DND-41 (cell line): ENCODE data around the gene HSF2BP.
A peak's percentile ranks its signal among the peaks of the same experiment; 100 is the strongest.
"Not testable (repeated sequence)": the region's sequence is repeated elsewhere in the genome, so short reads cannot be mapped to it uniquely, and the experiment has no call there.

Experiments
- ATAC-seq: fragments of 200-7000 bp; cut with Tn5 transposase; 3 replicates; pipeline ENCODE4 v1.9.1; 2021; ENCODE audit warnings: low read depth; ENCODE audit not compliant: insufficient read depth
- DNase-seq: peaks from one replicate; pipeline ENCODE4 v3.0.0-alpha.2; 2020
- H2AFZ ChIP-seq: 2 replicates; pipeline ENCODE4 v1.6.0; 2012; ENCODE audit warnings: low read depth, low read length
- H3K27ac ChIP-seq: 2 replicates; pipeline ENCODE4 v1.5.1; 2012; ENCODE audit warnings: low read length, inconsistent platforms
- H3K27me3 ChIP-seq: fragments of 200-600 bp; sonication (generic); 2 replicates; pipeline ENCODE4 v1.6.0; 2012; ENCODE audit warnings: low read length, mild to moderate bottlenecking, inconsistent platforms; ENCODE audit not compliant: insufficient read depth, poor library complexity
- H3K36me3 ChIP-seq: 2 replicates; pipeline ENCODE4 v1.5.1; 2012; ENCODE audit warnings: low read length, inconsistent platforms; ENCODE audit not compliant: insufficient read depth
- H3K4me1 ChIP-seq: 2 replicates; pipeline ENCODE4 v1.5.1; 2012; ENCODE audit warnings: mild to moderate bottlenecking, low read length; ENCODE audit not compliant: insufficient read depth
- H3K4me2 ChIP-seq: 2 replicates; pipeline ENCODE4 v1.6.0; 2012; ENCODE audit warnings: mild to moderate bottlenecking, moderate library complexity, low read length, inconsistent platforms; ENCODE audit not compliant: insufficient read depth
- H3K4me3 ChIP-seq, 2 experiments: fragments of 200-600 bp in 1 of 2; shearing (Covaris generic) in 1 of 2; 2 replicates each; pipeline ENCODE4 v1.5.1; 2012 to 2016; ENCODE audit warnings: inconsistent platforms in 2 of 2, low read length in 2 of 2, mild to moderate bottlenecking in 2 of 2, low read depth in 1 of 2, moderate library complexity in 1 of 2
- H3K79me2 ChIP-seq: 2 replicates; pipeline ENCODE4 v1.6.0; 2012; ENCODE audit warnings: low read length, inconsistent platforms; ENCODE audit not compliant: insufficient read depth
- H3K9ac ChIP-seq: 2 replicates; pipeline ENCODE4 v1.6.0; 2012; ENCODE audit warnings: low read depth, mild to moderate bottlenecking, inconsistent platforms, low read length, moderate library complexity
- H3K9me3 ChIP-seq: 2 replicates; pipeline ENCODE4 v1.5.1; 2012; ENCODE audit warnings: low read length, moderate library complexity, mild to moderate bottlenecking, inconsistent platforms; ENCODE audit not compliant: insufficient read depth, severe bottlenecking
- H4K20me1 ChIP-seq: 2 replicates; pipeline ENCODE4 v1.6.0; 2012; ENCODE audit warnings: low read length; ENCODE audit not compliant: insufficient read depth

The HSF2BP gene

GRCh38 chr21:43516295-43516847, 142.9 kb downstream of the HSF2BP start:
- not testable (repeated sequence) for ATAC-seq

DNA sequence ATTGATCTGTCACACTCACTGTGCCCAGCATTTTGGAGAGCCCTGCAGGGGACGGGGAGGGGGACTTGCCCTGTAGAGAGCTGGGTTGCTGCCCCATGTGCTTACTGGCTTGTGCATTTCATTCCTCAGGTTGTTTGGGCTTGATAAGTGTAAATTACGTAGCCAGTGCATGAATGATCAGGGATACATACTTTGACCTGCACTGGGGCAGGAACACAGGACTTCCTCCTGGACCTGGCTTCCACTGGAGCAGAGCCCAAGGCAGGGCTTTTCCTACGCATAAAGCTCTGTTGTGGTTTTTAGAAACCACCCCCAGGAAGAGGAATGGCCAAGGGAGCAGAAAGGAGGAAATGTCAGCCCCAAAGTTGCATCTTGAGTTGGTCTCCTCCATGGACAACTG, 144.5 kb downstream of the HSF2BP start:
- not testable (repeated sequence) for ATAC-seq, H2AFZ ChIP-seq

More at GRCh38 chr21:43516295-43516847, 142.9 kb downstream of the HSF2BP start:
- not testable (repeated sequence) for DNase-seq, H3K9ac ChIP-seq, H3K9me3 ChIP-seq, H3K79me2 ChIP-seq, H2AFZ ChIP-seq, H3K4me1 ChIP-seq, H3K4me2 ChIP-seq, H4K20me1 ChIP-seq, H3K27ac ChIP-seq, H3K36me3 ChIP-seq, H3K4me3 ChIP-seq, H3K27me3 ChIP-seq

GRCh38 chr21:43513023-43513422, 146.3 kb downstream of the HSF2BP start:
- H4K20me1 ChIP-seq, H3K4me3 ChIP-seq, H3K9ac ChIP-seq, H3K4me1 ChIP-seq, H2AFZ ChIP-seq, H3K9me3 ChIP-seq, ATAC-seq, DNase-seq, H3K79me2 ChIP-seq, H3K4me2 ChIP-seq, H3K27me3 ChIP-seq, H3K27ac ChIP-seq, H3K36me3 ChIP-seq: not testable (repeated sequence)

More for the DNA sequence above, 144.5 kb downstream of the HSF2BP start:
- not testable (repeated sequence) for H4K20me1 ChIP-seq, DNase-seq, H3K9me3 ChIP-seq, H3K9ac ChIP-seq, H3K27ac ChIP-seq, H3K4me1 ChIP-seq, H3K36me3 ChIP-seq, H3K4me2 ChIP-seq, H3K4me3 ChIP-seq, H3K27me3 ChIP-seq, H3K79me2 ChIP-seq

- H3K27me3 ChIP-seq, H3K79me2 ChIP-seq, ATAC-seq, H3K36me3 ChIP-seq, H3K9ac ChIP-seq, H2AFZ ChIP-seq, H3K4me2 ChIP-seq, H3K4me3 ChIP-seq, H3K9me3 ChIP-seq, H3K27ac ChIP-seq, H4K20me1 ChIP-seq, H3K4me1 ChIP-seq, DNase-seq: not testable (repeated sequence)
Observed at GRCh38 chr21:43511209-43511608, 148.1 kb downstream of the HSF2BP start.

GRCh38 chr21:43510669-43511068, 148.6 kb downstream of the HSF2BP start:
- not testable (repeated sequence) for H3K9me3 ChIP-seq, H3K4me2 ChIP-seq, H4K20me1 ChIP-seq, H2AFZ ChIP-seq, ATAC-seq, H3K36me3 ChIP-seq, H3K27ac ChIP-seq, H3K4me1 ChIP-seq, H3K4me3 ChIP-seq, H3K9ac ChIP-seq, DNase-seq, H3K27me3 ChIP-seq, H3K79me2 ChIP-seq

GRCh38 chr21:43503892-43504291, 155.4 kb downstream of the HSF2BP start:
- H3K9me3 ChIP-seq, H3K4me1 ChIP-seq, H3K36me3 ChIP-seq, H4K20me1 ChIP-seq, DNase-seq, H2AFZ ChIP-seq, H3K9ac ChIP-seq, H3K4me3 ChIP-seq, H3K4me2 ChIP-seq, H3K79me2 ChIP-seq, H3K27me3 ChIP-seq, ATAC-seq, H3K27ac ChIP-seq: not testable (repeated sequence)

DNA sequence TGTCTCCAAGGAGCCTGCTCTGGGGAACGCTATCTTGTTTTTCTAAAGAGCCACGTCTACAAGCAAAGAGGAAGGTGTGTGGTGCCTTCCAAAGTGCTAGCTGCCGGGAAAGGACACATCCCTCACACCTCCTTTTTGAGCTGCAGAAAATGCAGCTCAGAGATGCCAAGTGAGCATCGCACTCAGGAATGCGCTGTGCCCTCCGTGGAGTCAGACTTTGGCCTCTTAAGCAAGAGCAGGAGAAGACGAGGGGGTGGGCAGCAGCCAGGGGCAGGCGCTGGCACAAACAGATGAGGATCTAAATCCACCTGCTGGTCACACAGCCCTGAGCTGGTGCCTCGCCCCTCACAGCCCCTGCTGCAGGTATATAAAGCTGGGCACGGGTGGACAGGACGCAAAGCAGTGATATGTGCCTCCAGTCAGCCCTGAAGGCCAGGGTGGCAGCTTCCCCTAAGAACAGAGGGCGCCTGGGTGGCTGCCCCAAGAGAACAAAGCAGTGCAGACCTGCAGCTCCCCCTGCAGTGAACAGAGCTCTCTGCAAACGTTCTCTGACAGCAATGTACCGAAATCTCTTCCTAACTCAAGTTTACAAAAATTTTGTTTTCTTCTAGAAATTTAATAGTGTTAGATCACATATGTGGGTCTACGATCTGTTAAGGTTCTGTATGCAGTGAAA, 156.1 kb downstream of the HSF2BP start:
- H3K4me2 ChIP-seq, H3K36me3 ChIP-seq, H3K79me2 ChIP-seq, H3K27ac ChIP-seq, H3K4me1 ChIP-seq, H3K9ac ChIP-seq, DNase-seq, H3K4me3 ChIP-seq, H4K20me1 ChIP-seq, H3K27me3 ChIP-seq, H3K9me3 ChIP-seq, H2AFZ ChIP-seq: not testable (repeated sequence)
- peak; percentile 62; the same call in 2 of the 3 replicates for ATAC-seq

- not testable (repeated sequence) for ATAC-seq, H3K27ac ChIP-seq, H4K20me1 ChIP-seq, H3K9ac ChIP-seq, H3K27me3 ChIP-seq, H2AFZ ChIP-seq, H3K79me2 ChIP-seq, H3K36me3 ChIP-seq, H3K4me3 ChIP-seq, H3K9me3 ChIP-seq, H3K4me1 ChIP-seq, H3K4me2 ChIP-seq, DNase-seq
Observed at GRCh38 chr21:43502407-43503071, 156.7 kb downstream of the HSF2BP start.
